ENCODE results near the gene NIT2. TPM values are rescaled to one million over a fixed set of nuclear protein-coding genes. Genes with fewer than 3 reads are reported as not detected.
A peak's percentile ranks its signal among the peaks of the same experiment; 100 is the strongest.
"Not testable (repeated sequence)": the region's sequence is repeated elsewhere in the genome, so short reads cannot be mapped to it uniquely, and the experiment has no call there.

The NIT2 gene
- total RNA-seq, 2 donors from 2014 or later, result 37.6 to 39.9 TPM

DNA sequence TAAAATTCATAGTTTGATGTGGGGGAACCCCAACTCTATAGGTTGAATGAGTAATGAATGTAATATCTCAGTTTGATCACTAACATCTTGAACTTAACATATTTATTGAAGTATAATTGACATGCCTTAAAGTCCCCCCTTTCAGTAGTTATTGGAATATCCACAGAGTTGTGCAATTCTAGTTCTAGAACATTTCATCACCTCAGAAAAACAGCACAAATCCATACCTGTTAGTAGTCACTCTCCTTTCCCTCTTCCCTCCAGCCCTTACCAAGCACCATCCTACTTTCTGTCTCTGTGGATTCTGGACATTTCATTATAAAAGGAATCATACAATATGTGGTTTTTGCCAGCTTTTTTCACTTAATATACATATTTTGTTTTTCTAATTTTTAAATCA lies 8.7 kb upstream of the NIT2 start:
- Mint-ChIP-seq H3K36me3 (ENCODE audit: insufficient read depth in 2 of 2) (peaks cover 0 to 8% of the 10 kb centered on the region in 2 donors), H3K9me3 (peaks cover 3 to 4% of the 10 kb centered on the region in 2 donors)

DNA sequence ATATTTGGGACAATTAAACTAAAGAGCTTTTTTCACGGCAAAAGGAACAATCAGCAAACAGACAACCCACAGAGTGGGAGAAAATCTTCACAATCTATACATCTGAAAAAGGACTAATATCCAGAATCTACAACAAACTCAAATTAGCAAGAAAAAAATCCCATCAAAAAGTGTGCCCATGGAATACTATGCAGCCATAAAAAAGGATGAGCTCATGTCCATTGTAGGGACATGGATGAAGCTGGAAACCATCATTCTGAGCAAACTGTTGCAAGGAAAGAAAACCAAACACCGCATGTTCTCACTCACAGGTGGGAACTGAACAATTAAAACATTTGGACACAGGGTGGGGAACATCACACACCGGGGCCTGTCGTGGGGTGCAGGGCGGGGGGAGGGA lies 7.2 kb upstream of the NIT2 start:
- H3K36me3 Mint-ChIP-seq (ENCODE audit: insufficient read depth in 2 of 2); H3K27me3 Mint-ChIP-seq (ENCODE audit: low read depth); H3K27ac Mint-ChIP-seq; H3K9me3 Mint-ChIP-seq; DNase-seq; H3K4me3 Mint-ChIP-seq; H3K4me1 Mint-ChIP-seq (ENCODE audit: low read depth); ATAC-seq (replicated peaks in 1 of 2): not testable (repeated sequence)

More for the DNA sequence above, 8.7 kb upstream of the NIT2 start:
- no peak for ATAC-seq (replicated peaks in 1 of 2)
- Mint-ChIP-seq H3K4me1 (ENCODE audit: low read depth) (no peaks in the 10 kb centered on the region), H3K27ac (no peak overlapping the region), H3K27me3 (ENCODE audit: low read depth) (no peaks in the 10 kb centered on the region), H3K4me3 (no peak overlapping the region)
- DNase-seq, result no peak

DNA sequence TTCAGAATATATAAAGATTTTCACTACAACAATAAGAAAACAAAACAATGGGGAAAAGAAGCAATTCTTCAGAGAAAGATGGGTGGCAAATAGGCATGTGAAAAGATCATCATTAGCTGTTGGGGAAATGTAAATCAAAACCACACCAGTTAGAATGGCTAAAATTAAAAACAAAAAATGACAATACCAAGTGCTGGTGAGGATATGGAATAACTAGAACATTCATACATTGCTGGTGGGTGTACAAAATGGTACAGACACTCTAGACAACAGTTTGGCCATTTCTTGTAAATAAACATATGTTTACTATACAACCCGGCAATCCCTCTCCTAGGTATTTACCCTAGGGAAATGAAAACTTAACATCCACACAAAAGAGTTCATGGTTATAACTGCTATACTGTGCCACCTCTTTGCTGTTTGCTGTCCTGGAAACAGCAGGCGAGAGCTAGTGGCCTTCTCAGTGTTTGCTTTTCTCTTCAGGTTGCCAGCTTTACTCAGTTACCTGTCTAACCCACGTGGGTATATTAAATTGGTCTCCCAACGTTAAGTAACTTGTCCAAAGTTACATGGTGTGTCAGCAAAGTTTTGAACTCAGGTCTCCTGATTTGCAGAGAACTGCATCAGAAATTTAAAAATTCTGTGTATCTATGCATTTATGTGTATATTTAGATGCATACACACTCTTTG lies 4.6 kb upstream of the NIT2 start:
- peaks cover 3 to 4% of the 10 kb centered on the region in 2 donors for H3K9me3 Mint-ChIP-seq
- H3K27me3 Mint-ChIP-seq (ENCODE audit: low read depth), result no peaks in the 10 kb centered on the region
- ATAC-seq (replicated peaks in 1 of 2) (no peak), DNase-seq (no peak)
- H3K4me1 Mint-ChIP-seq (ENCODE audit: low read depth), result peaks cover under 1% of the 10 kb centered on the region
- no peak overlapping the region for H3K4me3 Mint-ChIP-seq
- H3K36me3 Mint-ChIP-seq (ENCODE audit: insufficient read depth in 2 of 2), result peaks cover 0 to 8% of the 10 kb centered on the region in 2 donors
- H3K27ac Mint-ChIP-seq, result no peak overlapping the region

DNA sequence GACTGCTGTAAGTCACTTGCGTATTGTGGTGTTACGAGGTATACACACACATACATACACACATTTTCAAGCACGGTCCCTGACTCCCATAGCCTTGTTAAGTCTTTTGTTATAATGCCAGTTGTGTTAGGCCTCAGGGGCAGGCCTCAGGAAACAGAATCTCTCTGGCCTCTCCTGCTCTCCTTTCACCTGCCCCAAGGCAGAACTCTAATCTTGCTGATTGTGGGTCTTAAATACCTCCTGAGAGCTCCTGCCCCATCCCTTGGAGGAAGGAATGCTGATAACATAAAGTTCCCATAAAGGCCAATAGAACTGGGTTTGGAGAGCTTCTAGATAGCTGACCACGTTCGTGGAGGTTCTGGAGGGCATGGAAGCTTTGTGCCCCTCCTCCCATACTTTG lies 3.9 kb upstream of the NIT2 start:
- Mint-ChIP-seq H3K9me3 (peaks cover 3 to 4% of the 10 kb centered on the region in 2 donors), H3K27ac (no peak overlapping the region), H3K36me3 (ENCODE audit: insufficient read depth in 2 of 2) (peaks cover 0 to 10% of the 10 kb centered on the region in 2 donors), H3K4me1 (ENCODE audit: low read depth) (peaks cover 7% of the 10 kb centered on the region), H3K4me3 (no peak overlapping the region), H3K27me3 (ENCODE audit: low read depth) (no peaks in the 10 kb centered on the region)
- DNase-seq, result no peak
- no peak for ATAC-seq (replicated peaks in 1 of 2)

DNA sequence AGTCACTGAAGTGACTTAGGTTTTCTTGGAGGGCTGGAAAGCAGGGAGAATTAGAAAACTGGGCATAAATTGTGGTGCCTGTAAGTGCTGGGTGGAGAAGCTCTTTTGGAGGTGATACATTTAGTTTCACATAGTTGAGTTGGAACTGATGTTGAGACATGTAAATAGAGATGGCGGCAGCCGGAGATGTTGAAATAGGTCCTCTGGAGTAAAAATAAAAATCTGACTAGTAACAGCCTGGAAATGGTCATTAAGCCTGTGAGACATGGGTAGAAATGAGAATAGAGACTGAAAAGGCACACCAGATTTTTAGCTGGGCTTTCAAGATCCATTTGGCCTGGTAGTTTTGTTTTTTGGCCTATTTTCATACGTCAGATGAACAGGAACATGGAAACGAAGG lies 2.9 kb upstream of the NIT2 start:
- Mint-ChIP-seq H3K27ac (peak overlapping the region; percentile 5), H3K9me3 (peaks cover 3 to 4% of the 10 kb centered on the region in 2 donors), H3K27me3 (ENCODE audit: low read depth) (no peaks in the 10 kb centered on the region), H3K4me1 (ENCODE audit: low read depth) (peaks cover 16% of the 10 kb centered on the region), H3K4me3 (no peak overlapping the region), H3K36me3 (ENCODE audit: insufficient read depth in 2 of 2) (peaks cover 0 to 10% of the 10 kb centered on the region in 2 donors)
- no peak for DNase-seq
- ATAC-seq (replicated peaks in 1 of 2), result no peak

DNA sequence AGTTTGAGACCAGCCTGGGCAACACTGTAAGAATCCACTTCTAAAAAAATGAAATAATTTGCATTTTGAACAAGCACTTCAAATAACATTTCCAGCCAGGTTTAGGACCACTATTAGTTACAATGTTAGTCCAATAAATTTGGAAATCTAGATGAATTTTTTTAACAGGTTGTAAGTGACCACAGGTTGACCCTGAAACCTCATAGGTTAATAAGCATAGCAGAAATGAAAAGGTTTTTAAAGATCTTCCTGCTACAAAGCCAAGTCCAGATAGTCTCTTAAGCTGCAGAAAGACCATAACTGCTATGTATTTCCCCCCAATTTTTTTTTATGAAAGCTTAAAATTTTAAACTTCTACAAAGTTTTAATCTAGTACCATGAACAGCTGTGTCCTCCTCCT lies 1.5 kb upstream of the NIT2 start:
- H3K4me3 Mint-ChIP-seq, result peak overlapping the region in 1 of 2 donors; percentile 26
- peaks cover 16% of the 10 kb centered on the region for H3K4me1 Mint-ChIP-seq (ENCODE audit: low read depth)
- no peaks in the 10 kb centered on the region for H3K9me3 Mint-ChIP-seq
- no peaks in the 10 kb centered on the region for H3K27me3 Mint-ChIP-seq (ENCODE audit: low read depth)
- H3K27ac Mint-ChIP-seq, result no peak overlapping the region
- H3K36me3 Mint-ChIP-seq (ENCODE audit: insufficient read depth in 2 of 2), result peaks cover 0 to 1% of the 10 kb centered on the region in 2 donors
- DNase-seq, result no peak
- no peak for ATAC-seq (replicated peaks in 1 of 2)

DNA sequence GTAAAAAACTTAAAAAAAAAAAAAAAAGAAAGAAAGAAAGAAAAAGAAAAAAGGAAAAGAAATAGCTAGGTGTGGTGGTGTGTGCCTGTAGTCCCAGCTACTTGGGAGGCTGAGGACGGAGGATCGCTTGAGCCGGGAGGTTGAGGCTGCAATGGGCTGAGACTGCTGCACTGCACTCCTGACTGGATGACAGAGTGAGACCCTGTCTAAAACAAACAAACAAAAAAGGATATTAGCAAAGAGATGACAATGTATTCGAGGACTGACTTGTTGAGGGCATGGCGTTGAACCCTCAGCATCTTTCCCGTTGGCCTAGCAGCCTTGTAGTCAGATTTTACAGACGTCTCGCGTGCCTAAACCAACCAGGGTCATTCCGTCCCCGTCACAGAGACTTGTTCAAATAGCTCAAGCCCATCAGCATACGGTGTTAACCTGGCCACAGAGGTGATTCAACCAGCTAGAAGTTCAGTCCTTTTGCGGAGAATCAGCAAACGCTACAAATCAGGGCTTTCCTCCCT lies 528 bp upstream of the NIT2 start:
- peaks cover 20% of the 10 kb centered on the region for H3K4me1 Mint-ChIP-seq (ENCODE audit: low read depth)
- ATAC-seq (replicated peaks in 1 of 2) (peak; percentile 23 to 47), DNase-seq (no peak)
- H3K4me3 Mint-ChIP-seq, result peak overlapping the region; percentile 78 to 84
- no peaks in the 10 kb centered on the region for H3K27me3 Mint-ChIP-seq (ENCODE audit: low read depth)
- no peaks in the 10 kb centered on the region for H3K9me3 Mint-ChIP-seq
- H3K36me3 Mint-ChIP-seq (ENCODE audit: insufficient read depth in 2 of 2), result peaks cover 0 to 3% of the 10 kb centered on the region in 2 donors
- no peak overlapping the region for H3K27ac Mint-ChIP-seq

DNA sequence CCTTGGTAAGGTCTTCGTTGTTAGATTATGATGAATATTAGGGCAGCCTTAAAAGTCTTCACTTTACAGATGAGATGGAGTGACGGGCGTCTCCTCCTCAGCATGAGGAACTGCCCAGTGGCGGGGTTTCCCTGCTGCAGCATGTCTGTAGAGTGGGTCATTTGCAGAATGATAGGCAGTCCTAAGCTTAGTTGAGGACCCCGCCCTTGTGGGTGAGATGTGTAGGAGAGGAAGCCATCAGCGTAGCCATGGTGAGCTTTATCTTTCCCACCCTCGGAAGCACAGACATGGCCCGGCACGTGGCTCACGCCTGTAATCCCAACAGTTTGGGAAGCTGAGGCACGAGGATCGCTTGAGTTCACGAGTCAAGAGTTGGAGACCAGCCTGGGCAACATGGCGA lies 877 bp downstream of the NIT2 start:
- peaks cover 20% of the 10 kb centered on the region for H3K4me1 Mint-ChIP-seq (ENCODE audit: low read depth)
- H3K36me3 Mint-ChIP-seq (ENCODE audit: insufficient read depth in 2 of 2), result peaks cover 0 to 3% of the 10 kb centered on the region in 2 donors
- DNase-seq (peak; percentile 16 to 17), ATAC-seq (replicated peaks in 1 of 2) (no peak)
- no peaks in the 10 kb centered on the region for H3K9me3 Mint-ChIP-seq
- H3K27ac Mint-ChIP-seq, result peak overlapping the region; percentile 98
- H3K4me3 Mint-ChIP-seq, result peak overlapping the region; percentile 94 to 100
- H3K27me3 Mint-ChIP-seq (ENCODE audit: low read depth), result no peaks in the 10 kb centered on the region

DNA sequence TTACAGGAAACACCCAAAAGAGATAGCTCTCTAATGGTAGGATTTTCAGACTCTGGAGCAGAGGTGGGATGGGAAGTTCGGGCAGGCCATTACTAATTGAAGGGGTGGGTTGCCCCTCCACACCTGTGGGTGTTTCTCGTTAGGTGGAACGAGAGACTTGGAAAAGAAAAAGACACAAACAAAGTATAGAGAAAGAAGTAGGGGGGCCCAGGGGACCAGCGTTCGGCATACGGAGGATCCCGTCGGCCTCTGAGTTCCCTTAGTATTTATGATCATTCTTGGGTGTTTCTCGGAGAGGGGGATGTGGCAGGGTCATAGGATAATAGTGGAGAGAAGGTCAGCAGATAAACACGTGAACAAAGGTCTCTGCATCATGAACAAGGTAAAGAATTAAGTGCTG lies 1.7 kb downstream of the NIT2 start:
- not testable (repeated sequence) for DNase-seq
- H3K27ac Mint-ChIP-seq, result peak overlapping the region; percentile 20

DNA sequence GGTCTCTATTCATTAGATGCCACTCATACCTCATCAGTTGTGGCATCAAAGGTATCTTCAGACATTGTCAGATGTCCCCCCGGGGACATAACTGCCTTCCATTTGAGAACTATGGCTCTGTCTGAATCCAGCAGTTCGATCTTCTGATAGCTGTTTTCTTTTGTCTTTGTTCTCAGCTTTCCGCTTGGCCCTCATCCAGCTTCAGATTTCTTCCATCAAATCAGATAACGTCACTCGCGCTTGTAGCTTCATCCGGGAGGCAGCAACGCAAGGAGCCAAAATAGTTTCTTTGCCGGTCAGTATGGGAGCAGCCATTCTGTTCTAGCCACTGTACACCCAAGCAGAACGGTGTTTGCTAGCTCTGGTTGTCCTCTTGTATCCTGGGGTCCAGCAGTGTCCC lies 4.4 kb downstream of the NIT2 start:
- Mint-ChIP-seq H3K4me1 (ENCODE audit: low read depth) (peaks cover 34% of the 10 kb centered on the region), H3K4me3 (no peak overlapping the region), H3K36me3 (ENCODE audit: insufficient read depth in 2 of 2) (peaks cover 3 to 26% of the 10 kb centered on the region in 2 donors), H3K27ac (no peak overlapping the region), H3K9me3 (no peaks in the 10 kb centered on the region), H3K27me3 (ENCODE audit: low read depth) (no peaks in the 10 kb centered on the region)
- DNase-seq, result no peak
- no peak for ATAC-seq (replicated peaks in 1 of 2)

More for the DNA sequence above, 1.7 kb downstream of the NIT2 start:
- not testable (repeated sequence) for H3K36me3 Mint-ChIP-seq (ENCODE audit: insufficient read depth in 2 of 2); H3K27me3 Mint-ChIP-seq (ENCODE audit: low read depth); H3K9me3 Mint-ChIP-seq; ATAC-seq (replicated peaks in 1 of 2)
- Mint-ChIP-seq H3K4me3 (peak overlapping the region; percentile 94 to 100), H3K4me1 (ENCODE audit: low read depth) (peaks cover 20% of the 10 kb centered on the region)

DNA sequence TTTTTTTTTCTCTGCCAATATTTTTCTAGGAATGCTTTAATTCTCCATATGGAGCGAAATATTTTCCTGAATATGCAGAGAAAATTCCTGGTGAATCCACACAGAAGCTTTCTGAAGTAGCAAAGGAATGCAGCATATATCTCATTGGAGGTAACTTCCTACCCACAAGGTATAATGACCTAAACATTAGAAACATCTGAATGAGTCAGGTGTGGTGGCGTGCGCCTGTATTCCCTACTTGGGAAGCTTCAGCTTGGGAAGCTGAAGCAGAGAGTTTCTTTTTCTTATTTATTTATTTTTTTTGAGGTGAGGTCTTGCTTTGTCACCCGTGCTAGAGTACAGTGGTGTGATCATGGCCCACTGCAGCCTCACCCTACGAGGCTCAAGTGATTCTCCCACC lies 5.2 kb downstream of the NIT2 start:
- Mint-ChIP-seq H3K36me3 (ENCODE audit: insufficient read depth in 2 of 2) (peaks cover 6 to 32% of the 10 kb centered on the region in 2 donors), H3K4me3 (no peak overlapping the region), H3K27me3 (ENCODE audit: low read depth) (no peaks in the 10 kb centered on the region), H3K9me3 (no peaks in the 10 kb centered on the region), H3K4me1 (ENCODE audit: low read depth) (peaks cover 34% of the 10 kb centered on the region), H3K27ac (no peak overlapping the region)
- DNase-seq, result no peak
- ATAC-seq (replicated peaks in 1 of 2), result no peak

DNA sequence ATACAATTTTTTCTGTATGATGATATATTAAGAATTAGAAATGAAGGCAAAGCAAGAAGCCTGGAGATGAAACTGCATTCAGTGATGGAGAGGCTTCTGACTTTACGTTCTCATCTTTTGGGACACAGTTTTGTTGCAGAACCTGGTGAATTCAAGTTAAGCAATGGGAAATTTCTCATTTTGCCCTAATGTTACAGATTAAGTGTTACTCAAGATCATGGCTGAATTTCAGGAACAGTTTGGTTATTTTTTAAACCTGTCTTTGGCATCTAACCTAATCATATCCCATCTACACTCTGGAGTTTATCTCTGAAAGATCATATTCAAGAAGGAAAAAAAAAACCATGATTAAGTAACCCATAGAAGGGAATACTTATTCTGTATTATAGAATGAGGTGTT lies 6.0 kb downstream of the NIT2 start:
- H3K27ac Mint-ChIP-seq, result no peak overlapping the region
- H3K4me1 Mint-ChIP-seq (ENCODE audit: low read depth), result peaks cover 28% of the 10 kb centered on the region
- DNase-seq, result no peak
- ATAC-seq (replicated peaks in 1 of 2), result no peak
- H3K4me3 Mint-ChIP-seq, result no peak overlapping the region
- H3K36me3 Mint-ChIP-seq (ENCODE audit: insufficient read depth in 2 of 2), result peaks cover 6 to 34% of the 10 kb centered on the region in 2 donors
- H3K27me3 Mint-ChIP-seq (ENCODE audit: low read depth), result no peaks in the 10 kb centered on the region
- H3K9me3 Mint-ChIP-seq, result no peaks in the 10 kb centered on the region

DNA sequence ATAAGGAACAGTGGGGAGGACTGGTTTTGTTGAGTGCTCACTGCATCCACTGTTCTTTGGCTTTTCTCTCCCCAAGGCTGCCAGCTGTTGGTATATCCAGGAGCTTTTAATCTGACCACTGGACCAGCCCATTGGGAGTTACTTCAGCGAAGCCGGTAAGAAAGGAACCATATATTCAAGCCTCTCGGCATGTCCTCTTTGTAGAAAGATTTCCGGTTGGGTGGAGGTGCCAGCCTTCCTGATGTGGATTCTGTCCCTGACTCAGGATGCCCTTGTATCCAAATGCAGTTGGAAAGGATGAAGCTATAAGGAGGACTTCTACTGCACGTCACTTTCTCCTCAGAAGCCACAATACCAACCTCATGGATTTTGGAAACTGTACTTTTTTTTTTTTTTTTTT lies 14.2 kb downstream of the NIT2 start:
- peaks cover 11 to 48% of the 10 kb centered on the region in 2 donors for H3K36me3 Mint-ChIP-seq (ENCODE audit: insufficient read depth in 2 of 2)
- no peak for DNase-seq
- H3K27me3 Mint-ChIP-seq (ENCODE audit: low read depth), result no peaks in the 10 kb centered on the region
- H3K4me1 Mint-ChIP-seq (ENCODE audit: low read depth), result no peaks in the 10 kb centered on the region
- H3K27ac Mint-ChIP-seq, result peak overlapping the region; percentile 25
- peaks cover 1 to 2% of the 10 kb centered on the region in 2 donors for H3K9me3 Mint-ChIP-seq
- H3K4me3 Mint-ChIP-seq, result no peak overlapping the region
- no peak for ATAC-seq (replicated peaks in 1 of 2)

DNA sequence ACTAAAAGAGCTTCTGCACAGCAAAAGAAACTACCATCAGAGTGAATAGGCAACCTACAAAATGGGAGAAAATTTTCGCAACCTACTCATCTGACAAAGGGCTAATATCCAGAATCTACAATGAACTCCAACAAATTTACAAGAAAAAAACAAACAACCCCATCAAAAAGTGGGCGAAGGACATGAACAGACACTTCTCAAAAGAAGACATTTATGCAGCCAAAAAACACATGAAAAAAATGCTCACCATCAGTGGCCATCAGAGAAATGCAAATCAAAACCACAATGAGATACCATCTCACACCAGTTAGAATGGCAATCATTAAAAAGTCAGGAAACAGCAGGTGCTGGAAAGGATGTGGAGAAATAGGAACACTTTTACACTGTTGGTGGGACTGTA lies 17.2 kb downstream of the NIT2 start:
- H3K4me1 Mint-ChIP-seq (ENCODE audit: low read depth), result not testable (repeated sequence)

More for the DNA sequence above, 17.2 kb downstream of the NIT2 start:
- H3K27ac Mint-ChIP-seq; DNase-seq; ATAC-seq (replicated peaks in 1 of 2); H3K27me3 Mint-ChIP-seq (ENCODE audit: low read depth); H3K4me3 Mint-ChIP-seq; H3K9me3 Mint-ChIP-seq: not testable (repeated sequence)
- peaks cover 8 to 33% of the 10 kb centered on the region in 2 donors for H3K36me3 Mint-ChIP-seq (ENCODE audit: insufficient read depth in 2 of 2)
